GM06990 (cell line): Measurements from ENCODE around the gene ZNF579.

Experiments used
- DNase-seq: peaks from one replicate; pipeline ENCODE4 v3.0.0-alpha.2; 2011; ENCODE audit not compliant: insufficient read length; ENCODE audit errors: extremely low read depth
- H3K27me3 ChIP-seq: replicated peaks from 2 replicates; pipeline ENCODE4 v1.6.0; 2011; ENCODE audit warnings: low read length; ENCODE audit not compliant: control insufficient read depth, insufficient read depth
- H3K36me3 ChIP-seq: 2 replicates; pipeline ENCODE4 v1.5.1; 2011; ENCODE audit warnings: low read length; ENCODE audit not compliant: control insufficient read depth, insufficient read depth
- H3K4me3 ChIP-seq: replicated peaks from 2 replicates; pipeline ENCODE4 v1.5.1; 2011; ENCODE audit warnings: low read depth, mild to moderate bottlenecking, control low read depth, low read length
- TF ChIP-seq, protein P1 (sequence below): IDR thresholded peaks from 2 replicates; pipeline ENCODE4 v1.5.1; 2011; ENCODE audit warnings: low read length, control low read depth, mild to moderate bottlenecking, inconsistent platforms; ENCODE audit not compliant: insufficient read depth, poor library complexity, severe bottlenecking

The ZNF579 gene

DNA sequence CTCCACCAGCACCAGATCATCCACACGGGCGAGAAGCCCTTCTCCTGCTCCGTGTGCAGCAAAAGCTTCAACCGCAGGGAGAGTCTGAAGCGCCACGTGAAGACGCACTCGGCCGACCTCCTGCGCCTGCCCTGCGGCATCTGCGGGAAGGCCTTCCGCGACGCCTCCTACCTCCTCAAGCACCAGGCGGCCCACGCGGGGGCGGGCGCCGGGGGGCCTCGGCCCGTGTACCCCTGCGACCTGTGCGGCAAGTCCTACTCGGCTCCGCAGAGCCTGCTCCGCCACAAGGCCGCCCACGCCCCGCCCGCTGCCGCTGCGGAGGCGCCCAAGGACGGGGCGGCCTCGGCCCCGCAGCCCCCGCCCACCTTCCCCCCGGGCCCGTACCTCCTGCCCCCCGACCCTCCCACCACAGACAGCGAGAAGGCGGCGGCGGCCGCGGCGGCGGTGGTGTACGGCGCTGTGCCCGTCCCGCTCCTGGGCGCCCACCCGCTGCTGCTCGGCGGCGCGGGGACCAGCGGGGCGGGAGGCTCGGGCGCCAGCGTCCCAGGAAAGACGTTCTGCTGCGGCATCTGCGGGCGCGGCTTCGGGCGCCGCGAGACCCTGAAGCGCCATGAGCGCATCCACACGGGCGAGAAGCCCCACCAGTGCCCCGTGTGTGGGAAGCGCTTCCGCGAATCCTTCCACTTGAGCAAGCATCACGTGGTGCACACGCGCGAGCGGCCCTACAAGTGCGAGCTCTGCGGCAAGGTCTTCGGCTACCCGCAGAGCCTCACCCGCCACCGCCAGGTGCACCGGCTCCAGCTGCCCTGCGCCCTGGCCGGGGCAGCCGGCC is 34.3 kb upstream of the ZNF579 start:
- DNase-seq = no peak
- TF ChIP-seq, protein P1, sequence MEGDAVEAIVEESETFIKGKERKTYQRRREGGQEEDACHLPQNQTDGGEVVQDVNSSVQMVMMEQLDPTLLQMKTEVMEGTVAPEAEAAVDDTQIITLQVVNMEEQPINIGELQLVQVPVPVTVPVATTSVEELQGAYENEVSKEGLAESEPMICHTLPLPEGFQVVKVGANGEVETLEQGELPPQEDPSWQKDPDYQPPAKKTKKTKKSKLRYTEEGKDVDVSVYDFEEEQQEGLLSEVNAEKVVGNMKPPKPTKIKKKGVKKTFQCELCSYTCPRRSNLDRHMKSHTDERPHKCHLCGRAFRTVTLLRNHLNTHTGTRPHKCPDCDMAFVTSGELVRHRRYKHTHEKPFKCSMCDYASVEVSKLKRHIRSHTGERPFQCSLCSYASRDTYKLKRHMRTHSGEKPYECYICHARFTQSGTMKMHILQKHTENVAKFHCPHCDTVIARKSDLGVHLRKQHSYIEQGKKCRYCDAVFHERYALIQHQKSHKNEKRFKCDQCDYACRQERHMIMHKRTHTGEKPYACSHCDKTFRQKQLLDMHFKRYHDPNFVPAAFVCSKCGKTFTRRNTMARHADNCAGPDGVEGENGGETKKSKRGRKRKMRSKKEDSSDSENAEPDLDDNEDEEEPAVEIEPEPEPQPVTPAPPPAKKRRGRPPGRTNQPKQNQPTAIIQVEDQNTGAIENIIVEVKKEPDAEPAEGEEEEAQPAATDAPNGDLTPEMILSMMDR = no peak
- Histone ChIP-seq H3K36me3 (peaks cover 21% of the 10 kb centered on the region), H3K27me3 (no peaks in the 10 kb centered on the region), H3K4me3 (no peak overlapping the region)

DNA sequence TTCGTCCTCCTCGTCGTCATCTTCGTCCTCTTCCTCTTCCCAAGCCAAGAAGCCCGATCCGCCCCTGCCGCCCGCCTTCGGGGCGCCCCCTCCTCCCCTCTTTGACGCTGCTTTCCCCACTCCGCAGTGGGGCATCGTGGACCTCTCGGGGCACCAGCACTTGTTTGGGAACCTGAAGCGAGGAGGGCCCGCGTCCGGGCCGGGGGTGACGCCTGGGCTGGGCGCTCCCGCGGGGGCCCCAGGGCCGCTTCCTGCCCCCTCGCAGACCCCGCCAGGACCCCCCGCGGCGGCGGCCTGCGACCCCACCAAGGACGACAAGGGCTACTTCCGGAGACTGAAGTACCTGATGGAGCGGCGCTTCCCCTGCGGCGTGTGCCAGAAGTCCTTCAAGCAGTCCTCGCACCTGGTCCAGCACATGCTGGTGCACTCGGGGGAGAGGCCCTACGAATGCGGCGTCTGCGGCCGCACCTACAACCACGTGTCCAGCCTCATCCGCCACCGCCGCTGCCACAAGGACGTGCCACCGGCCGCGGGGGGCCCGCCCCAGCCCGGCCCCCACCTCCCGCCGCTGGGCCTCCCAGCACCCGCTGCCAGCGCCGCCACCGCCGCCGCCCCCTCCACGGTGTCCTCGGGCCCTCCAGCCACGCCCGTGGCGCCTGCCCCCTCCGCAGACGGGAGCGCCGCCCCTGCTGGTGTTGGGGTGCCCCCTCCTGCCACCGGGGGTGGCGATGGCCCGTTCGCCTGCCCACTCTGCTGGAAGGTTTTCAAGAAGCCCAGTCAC is 33.5 kb upstream of the ZNF579 start:
- DNase-seq = no peak
- TF ChIP-seq, protein P1 = no peak
- H3K27me3 ChIP-seq = no peaks in the 10 kb centered on the region
- H3K4me3 ChIP-seq = no peak overlapping the region
- peaks cover 22% of the 10 kb centered on the region for H3K36me3 ChIP-seq

DNA sequence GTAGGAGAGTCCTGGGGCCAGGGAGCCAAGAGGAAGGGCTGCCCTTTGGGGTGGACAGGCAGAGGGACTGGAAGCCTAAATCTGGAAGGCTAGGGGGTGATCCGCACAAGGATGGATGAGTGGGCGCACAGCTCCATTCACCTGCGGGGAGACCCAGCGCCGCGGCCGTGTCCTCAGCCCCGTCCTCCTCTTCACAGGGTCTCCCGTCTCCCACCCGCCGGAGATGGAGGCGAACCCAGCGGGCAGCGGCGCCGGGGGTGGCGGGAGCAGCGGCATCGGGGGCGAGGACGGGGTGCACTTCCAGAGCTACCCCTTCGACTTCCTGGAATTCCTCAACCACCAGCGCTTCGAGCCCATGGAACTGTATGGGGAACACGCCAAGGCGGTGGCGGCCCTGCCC is 32.7 kb upstream of the ZNF579 start:
- Histone ChIP-seq H3K27me3 (no peaks in the 10 kb centered on the region), H3K4me3 (no peak overlapping the region), H3K36me3 (peaks cover 22% of the 10 kb centered on the region)
- DNase-seq = no peak
- TF ChIP-seq, protein P1 = no peak

DNA sequence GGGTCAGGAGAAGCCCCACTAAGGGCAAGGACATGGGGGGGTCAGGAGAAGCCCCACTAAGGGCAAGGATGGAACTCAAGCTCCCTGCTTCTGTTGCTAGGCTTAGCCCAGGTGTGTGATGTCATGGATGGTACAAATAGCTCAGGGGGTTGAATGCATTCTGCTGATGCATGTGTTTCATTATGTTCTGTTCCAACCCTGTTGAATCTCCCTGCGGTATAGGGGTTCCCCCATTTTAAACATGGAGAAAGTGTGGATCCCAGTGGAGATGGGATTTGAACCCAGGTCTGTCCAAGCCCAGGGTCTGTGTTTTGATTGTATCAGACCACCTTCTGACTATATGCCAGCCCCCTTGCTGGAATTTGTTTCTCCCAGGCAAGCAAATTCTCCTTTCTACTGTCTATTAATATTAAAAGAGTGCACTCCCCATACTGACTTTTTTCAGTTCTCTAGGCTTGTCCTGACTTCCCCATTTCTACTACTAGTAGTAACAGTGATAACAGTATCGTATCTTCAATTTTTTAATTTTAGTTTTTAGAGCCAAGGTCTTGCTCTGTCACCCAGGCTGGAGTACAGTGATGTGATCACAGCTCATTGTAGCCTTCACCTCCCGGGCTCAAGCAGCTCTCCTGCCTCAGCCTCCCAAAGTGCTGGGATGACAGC is 31.5 kb upstream of the ZNF579 start:
- TF ChIP-seq, protein P1 = no peak
- no peak for DNase-seq
- H3K27me3 ChIP-seq = no peaks in the 10 kb centered on the region
- no peak overlapping the region for H3K4me3 ChIP-seq
- peaks cover 18% of the 10 kb centered on the region for H3K36me3 ChIP-seq

DNA sequence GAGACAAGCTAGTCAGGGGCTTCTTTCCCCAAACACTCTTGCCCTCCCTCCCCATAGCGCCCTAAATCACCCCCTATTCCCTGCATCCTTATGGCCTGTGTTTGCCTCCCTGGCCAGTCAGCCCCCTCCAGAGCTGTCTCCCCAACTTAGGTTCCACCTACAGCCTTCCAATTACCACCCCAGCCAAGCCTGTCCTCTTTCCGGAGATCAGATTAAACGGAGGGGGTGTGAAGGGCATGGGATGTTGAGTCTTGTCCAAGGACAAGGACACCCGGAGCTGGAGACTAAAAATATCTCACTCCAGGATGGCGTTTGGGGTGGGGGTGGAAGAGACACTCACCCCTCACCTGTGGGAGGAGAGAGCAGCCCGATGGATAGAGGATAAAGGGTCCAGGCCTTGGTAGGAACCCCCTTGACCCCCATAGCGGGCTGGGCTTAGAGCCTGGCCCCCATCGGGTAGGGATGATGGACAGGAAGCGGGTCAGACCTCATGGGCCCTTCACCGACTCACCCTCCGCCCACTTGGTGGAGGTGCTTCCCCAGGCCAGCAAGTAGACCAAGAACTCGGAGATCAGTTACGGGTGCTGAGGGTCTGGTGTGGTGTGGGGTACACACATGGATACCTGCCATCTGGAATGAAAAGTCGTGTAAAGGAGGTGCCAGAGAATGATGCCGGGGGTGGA is 30.8 kb upstream of the ZNF579 start:
- H3K36me3 ChIP-seq = peaks cover 16% of the 10 kb centered on the region
- H3K27me3 ChIP-seq = no peaks in the 10 kb centered on the region
- TF ChIP-seq, protein P1 = no peak
- no peak for DNase-seq
- no peak overlapping the region for H3K4me3 ChIP-seq
